Mucosa of stomach (tissue), 1 donor: ENCODE results near the gene SLC13A3.

ENCODE experiments used
- H3K27me3 ChIP-seq: one replicate; pipeline ENCODE4 v1.7.0; 2013; ENCODE audit warnings: mild to moderate bottlenecking, low read length; ENCODE audit not compliant: control insufficient read depth, insufficient read depth
- H3K36me3 ChIP-seq: one replicate; pipeline ENCODE4 v1.7.0; 2013; ENCODE audit warnings: low read length; ENCODE audit not compliant: control insufficient read depth, insufficient read depth
- H3K4me1 ChIP-seq: one replicate; pipeline ENCODE4 v1.7.0; 2013; ENCODE audit warnings: mild to moderate bottlenecking, low read length; ENCODE audit not compliant: control insufficient read depth, insufficient read depth
- H3K4me3 ChIP-seq: one replicate; pipeline ENCODE4 v1.7.0; 2013; ENCODE audit warnings: low read length
- H3K9ac ChIP-seq: one replicate; pipeline ENCODE4 v1.7.0; 2013; ENCODE audit warnings: mild to moderate bottlenecking, low read length, moderate library complexity
- H3K9me3 ChIP-seq: one replicate; pipeline ENCODE4 v1.7.0; 2013; ENCODE audit warnings: mild to moderate bottlenecking, low read length, moderate library complexity; ENCODE audit not compliant: control insufficient read depth
- donor health status: Pancreatic carcinoma.

Gene SLC13A3

GRCh38 chr20:46689082-46689753 is 38.0 kb upstream of the SLC13A3 start, which contains the start of gene TP53RK:
Gene TP53RK (minus strand): TSS chr20:46689444. CDS start chr20:46689414, 30 bp downstream.
- Histone ChIP-seq H3K9ac (peak within 1 kb of the TSS; percentile 77), H3K27me3 (no peaks in the 10 kb centered on the region), H3K4me1 (peaks cover 20% of the 10 kb centered on the region), H3K36me3 (no peaks in the 10 kb centered on the region), H3K9me3 (no peaks in the 10 kb centered on the region), H3K4me3 (peak within 1 kb of the TSS; percentile 76)

GRCh38 chr20:46688151-46689081 is 37.2 kb upstream of the SLC13A3 start:
- Histone ChIP-seq H3K36me3 (no peaks in the 10 kb centered on the region), H3K9ac (peak overlapping the region; percentile 77), H3K4me3 (peak overlapping the region; percentile 76), H3K4me1 (peaks cover 23% of the 10 kb centered on the region), H3K9me3 (no peaks in the 10 kb centered on the region), H3K27me3 (no peaks in the 10 kb centered on the region)

DNA sequence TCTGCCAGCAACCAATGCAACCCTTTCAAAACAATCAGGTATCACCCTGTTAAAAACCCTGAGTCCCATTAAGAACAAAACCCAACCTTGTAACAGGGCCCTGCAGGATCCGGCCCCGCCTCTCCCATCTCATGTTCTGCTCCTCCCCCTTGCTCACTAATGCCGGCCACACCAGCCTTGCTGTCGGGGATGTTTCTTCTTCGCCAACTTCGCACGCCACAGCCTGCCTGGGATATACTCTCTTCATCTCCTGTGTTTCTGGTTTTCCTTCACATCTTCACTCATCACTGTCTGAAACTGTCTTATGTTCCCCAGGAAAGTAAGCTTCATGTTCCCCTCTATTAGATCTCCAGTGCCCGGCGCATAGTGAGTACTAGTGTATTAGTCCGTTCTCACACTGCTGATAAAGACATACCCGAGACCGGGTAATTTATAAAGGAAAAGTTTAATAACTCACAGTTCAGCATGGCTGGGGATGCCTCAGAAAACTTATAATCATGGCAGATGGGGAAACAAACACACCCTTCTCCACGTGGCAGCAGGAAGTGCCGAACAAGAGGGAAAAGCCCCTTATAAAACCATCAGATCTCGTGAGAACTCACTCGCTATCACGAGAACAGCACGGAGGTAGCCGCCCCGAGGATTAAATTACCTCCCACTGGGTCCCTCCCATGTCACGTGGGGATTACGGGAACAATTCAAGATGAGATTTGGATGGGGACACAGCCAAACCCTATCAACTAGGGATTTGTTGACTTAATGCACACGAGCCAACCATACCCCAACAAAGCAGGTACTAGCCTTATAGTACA is 32.9 kb upstream of the SLC13A3 start:
- H3K27me3 ChIP-seq = no peaks in the 10 kb centered on the region
- peak overlapping the region; percentile 40 for H3K9ac ChIP-seq
- no peak overlapping the region for H3K4me3 ChIP-seq
- H3K9me3 ChIP-seq = no peaks in the 10 kb centered on the region
- peaks cover 31% of the 10 kb centered on the region for H3K4me1 ChIP-seq
- H3K36me3 ChIP-seq = no peaks in the 10 kb centered on the region

DNA sequence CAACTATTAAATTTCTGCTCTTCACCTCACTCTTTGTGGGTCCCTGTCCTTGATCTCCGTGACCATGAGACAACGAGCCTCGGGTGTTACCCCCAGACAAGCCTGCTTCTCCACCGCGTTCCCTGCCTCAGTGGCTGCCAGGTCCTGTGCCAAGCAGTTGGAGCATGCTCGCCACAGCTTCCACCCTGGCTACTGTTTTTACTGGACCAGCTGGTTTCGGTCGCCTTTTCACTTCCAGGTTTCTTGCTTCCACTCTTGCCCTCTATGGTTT is 32.3 kb upstream of the SLC13A3 start:
- peak overlapping the region; percentile 40 for H3K9ac ChIP-seq
- no peaks in the 10 kb centered on the region for H3K27me3 ChIP-seq
- H3K9me3 ChIP-seq = no peaks in the 10 kb centered on the region
- H3K4me1 ChIP-seq = peaks cover 31% of the 10 kb centered on the region
- no peak overlapping the region for H3K4me3 ChIP-seq
- H3K36me3 ChIP-seq = no peaks in the 10 kb centered on the region

- Histone ChIP-seq H3K27me3 (no peaks in the 10 kb centered on the region), H3K4me3 (no peak overlapping the region), H3K36me3 (no peaks in the 10 kb centered on the region), H3K9ac (peak overlapping the region; percentile 40), H3K4me1 (peaks cover 29% of the 10 kb centered on the region), H3K9me3 (no peaks in the 10 kb centered on the region)
Measured at GRCh38 chr20:46683011-46683667, 31.9 kb upstream of the SLC13A3 start.

DNA sequence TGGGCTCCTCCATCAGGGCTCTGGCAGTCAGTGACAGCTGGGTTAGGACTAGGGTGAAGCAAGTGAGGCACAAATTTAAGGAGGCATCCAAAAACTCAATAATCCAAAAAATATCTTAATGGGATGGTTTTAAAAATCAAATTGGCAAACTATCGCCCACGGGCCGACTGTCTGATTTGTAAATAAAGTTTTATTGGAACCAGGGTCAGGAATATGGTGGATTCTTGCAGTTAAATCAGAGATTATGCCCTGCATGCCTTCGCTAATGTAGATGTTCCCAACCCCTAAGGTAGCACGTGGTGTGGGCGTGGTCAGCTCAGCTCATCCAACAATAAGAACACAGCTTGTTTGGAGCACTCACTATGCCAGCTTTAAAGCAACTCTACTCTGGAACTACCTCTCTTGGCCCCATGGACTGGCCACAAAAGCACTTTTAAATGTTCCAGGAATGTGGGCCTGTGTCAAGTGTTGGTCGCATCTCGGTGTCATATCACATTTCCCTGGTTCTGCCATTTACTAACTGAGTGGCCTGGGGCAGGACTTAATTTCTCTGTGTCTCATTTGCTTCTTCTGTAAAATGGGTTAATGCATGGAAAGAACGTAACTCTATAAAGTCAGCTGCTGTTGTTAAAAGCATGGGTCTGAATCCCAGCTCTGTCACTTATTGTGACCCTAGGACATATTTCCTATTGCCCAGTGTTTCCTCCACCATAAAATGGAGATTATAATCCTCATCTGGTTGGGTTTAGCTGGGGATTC is 31.0 kb upstream of the SLC13A3 start:
- Histone ChIP-seq H3K9ac (peak overlapping the region; percentile 28), H3K36me3 (no peaks in the 10 kb centered on the region), H3K27me3 (no peaks in the 10 kb centered on the region), H3K4me3 (no peak overlapping the region), H3K9me3 (no peaks in the 10 kb centered on the region), H3K4me1 (peaks cover 20% of the 10 kb centered on the region)

- Histone ChIP-seq H3K27me3 (no peaks in the 10 kb centered on the region), H3K36me3 (no peaks in the 10 kb centered on the region), H3K4me3 (no peak overlapping the region), H3K4me1 (peaks cover 11% of the 10 kb centered on the region), H3K9me3 (no peaks in the 10 kb centered on the region), H3K9ac (no peak overlapping the region)
Measured at GRCh38 chr20:46681032-46681854, 30.0 kb upstream of the SLC13A3 start.

DNA sequence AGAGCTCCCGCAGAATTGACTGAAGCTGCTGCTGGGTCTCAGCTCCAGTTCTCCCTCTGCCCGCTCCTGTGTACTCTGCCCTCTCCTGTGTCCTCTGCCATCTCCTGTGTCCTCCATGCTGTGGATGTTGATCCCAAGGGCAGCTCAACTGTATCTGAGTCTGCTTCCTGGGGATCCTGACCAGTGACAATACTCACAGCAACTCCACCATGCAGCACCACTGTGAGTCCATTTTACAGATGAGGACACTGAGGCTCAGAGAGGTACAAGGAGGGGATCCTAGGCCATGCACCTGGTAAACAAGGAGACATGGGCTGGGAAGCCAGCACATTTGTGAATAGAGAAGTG is 29.4 kb upstream of the SLC13A3 start:
- no peaks in the 10 kb centered on the region for H3K27me3 ChIP-seq
- H3K9ac ChIP-seq = no peak overlapping the region
- H3K9me3 ChIP-seq = no peaks in the 10 kb centered on the region
- H3K4me3 ChIP-seq = no peak overlapping the region
- no peaks in the 10 kb centered on the region for H3K36me3 ChIP-seq
- H3K4me1 ChIP-seq = peaks cover 11% of the 10 kb centered on the region

- H3K36me3 ChIP-seq = no peaks in the 10 kb centered on the region
- no peak overlapping the region for H3K4me3 ChIP-seq
- H3K9ac ChIP-seq = no peak overlapping the region
- H3K9me3 ChIP-seq = no peaks in the 10 kb centered on the region
- H3K4me1 ChIP-seq = peaks cover 9% of the 10 kb centered on the region
- no peaks in the 10 kb centered on the region for H3K27me3 ChIP-seq
Measured at GRCh38 chr20:46678516-46678915, 27.3 kb upstream of the SLC13A3 start.

DNA sequence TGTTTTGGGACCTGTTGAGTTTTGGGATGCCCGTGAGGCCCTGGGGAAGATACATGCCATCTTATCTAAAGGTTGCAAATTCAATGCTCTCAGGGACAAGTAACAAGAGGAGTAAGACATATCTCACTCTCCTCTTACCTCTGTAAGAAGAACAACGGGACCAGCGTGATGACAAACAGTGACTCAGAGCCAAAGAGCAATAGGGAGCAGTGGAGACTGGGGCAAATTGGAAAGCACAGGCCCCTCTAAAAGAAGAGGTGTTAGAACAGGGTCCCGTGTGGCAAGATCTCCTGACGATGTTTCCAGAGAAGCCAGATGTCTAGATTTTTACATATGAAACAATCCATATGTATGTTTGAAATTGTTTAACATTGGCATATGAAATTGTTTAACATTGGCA is 26.3 kb upstream of the SLC13A3 start:
- H3K9ac ChIP-seq = no peak overlapping the region
- H3K4me3 ChIP-seq = no peak overlapping the region
- H3K36me3 ChIP-seq = no peaks in the 10 kb centered on the region
- H3K27me3 ChIP-seq = no peaks in the 10 kb centered on the region
- peaks cover 1% of the 10 kb centered on the region for H3K4me1 ChIP-seq
- no peaks in the 10 kb centered on the region for H3K9me3 ChIP-seq
